ENCODE results near the gene HLA-DRB5. TPM values are rescaled to one million over a fixed set of nuclear protein-coding genes. Genes with fewer than 3 reads are reported as not detected.
"Not testable (repeated sequence)": the region's sequence is repeated elsewhere in the genome, so short reads cannot be mapped to it uniquely, and the experiment has no call there.

Gene HLA-DRB5
- total and polyA plus RNA-seq, 2 donors = 20.0 to 266 TPM

GRCh38 chr6:32562940-32563339 lies 32.9 kb upstream of the HLA-DRB5 start:
- WGBS = 97% methylated on average over 2 of the region's 2 CpGs
- Histone ChIP-seq H3K9me3 (ENCODE audit: control insufficient read depth in 2 of 2, insufficient read depth in 1 of 2, low read length in 1 of 2) (no peaks in the 10 kb centered on the region), H3K36me3 (ENCODE audit: control insufficient read depth in 2 of 2, insufficient read depth in 2 of 2, low read length in 1 of 2) (no peaks in the 10 kb centered on the region), H3K4me3 (ENCODE audit: low read length in 2 of 2) (no peak overlapping the region), H3K4me1 (ENCODE audit: control insufficient read depth in 2 of 2, insufficient read depth in 2 of 2, low read length in 2 of 2) (no peaks in the 10 kb centered on the region), H3K27me3 (ENCODE audit: control insufficient read depth in 2 of 2, insufficient read depth in 1 of 2, low read length in 1 of 2) (no peaks in the 10 kb centered on the region), H3K27ac (ENCODE audit: low read depth in 1 of 2, low read length in 1 of 2) (no peak overlapping the region)
- DNase-seq (ENCODE audit: low read depth in 6 of 9, low spot score in 9 of 9) = no peak

GRCh38 chr6:32559747-32560146 lies 29.7 kb upstream of the HLA-DRB5 start:
- WGBS = 81% methylated on average over 7 of the region's 7 CpGs
- no peak overlapping the region for H3K27ac ChIP-seq (ENCODE audit: low read depth in 1 of 2, low read length in 1 of 2)
- no peak overlapping the region for H3K4me3 ChIP-seq (ENCODE audit: low read length in 2 of 2)
- no peaks in the 10 kb centered on the region for H3K9me3 ChIP-seq (ENCODE audit: control insufficient read depth in 2 of 2, insufficient read depth in 1 of 2, low read length in 1 of 2)
- H3K4me1 ChIP-seq (ENCODE audit: control insufficient read depth in 2 of 2, insufficient read depth in 2 of 2, low read length in 2 of 2) = no peaks in the 10 kb centered on the region
- DNase-seq (ENCODE audit: low read depth in 6 of 9, low spot score in 9 of 9) = no peak
- no peaks in the 10 kb centered on the region for H3K36me3 ChIP-seq (ENCODE audit: control insufficient read depth in 2 of 2, insufficient read depth in 2 of 2, low read length in 1 of 2)
- H3K27me3 ChIP-seq (ENCODE audit: control insufficient read depth in 2 of 2, insufficient read depth in 1 of 2, low read length in 1 of 2) = no peaks in the 10 kb centered on the region

DNA sequence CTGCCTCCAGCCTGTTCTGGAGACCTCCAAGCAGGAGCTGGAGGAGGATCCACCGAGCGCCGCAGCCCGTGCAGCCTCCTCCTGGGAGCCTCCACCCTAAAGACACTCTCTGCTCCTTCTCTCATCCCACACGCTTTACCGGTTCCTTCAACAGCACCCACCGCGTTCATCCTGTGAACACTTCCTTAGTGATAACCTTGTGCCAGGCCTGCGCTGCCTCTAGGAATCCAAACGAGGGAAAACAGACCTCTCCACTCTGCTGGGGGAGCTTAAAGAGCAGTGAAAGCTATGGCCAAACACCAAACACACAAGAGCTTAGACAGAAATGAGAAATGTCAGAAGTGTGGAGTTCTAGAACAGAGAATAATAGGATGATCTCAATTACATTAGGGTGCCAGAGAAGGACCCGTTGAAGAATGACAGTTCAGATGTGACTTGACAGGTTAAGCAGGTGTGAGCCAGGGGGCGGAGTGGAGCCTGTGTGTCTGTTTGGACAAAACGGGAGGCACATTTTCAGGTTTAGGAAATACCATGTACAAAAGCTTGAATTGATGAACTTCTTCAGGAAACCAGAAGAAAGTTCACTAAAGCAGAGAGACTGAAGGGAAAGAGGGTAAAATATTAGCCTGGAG lies 28.5 kb upstream of the HLA-DRB5 start:
- Histone ChIP-seq H3K36me3 (ENCODE audit: control insufficient read depth in 2 of 2, insufficient read depth in 2 of 2, low read length in 1 of 2) (no peaks in the 10 kb centered on the region), H3K27me3 (ENCODE audit: control insufficient read depth in 2 of 2, insufficient read depth in 1 of 2, low read length in 1 of 2) (no peaks in the 10 kb centered on the region), H3K9me3 (ENCODE audit: control insufficient read depth in 2 of 2, insufficient read depth in 1 of 2, low read length in 1 of 2) (no peaks in the 10 kb centered on the region), H3K27ac (ENCODE audit: low read depth in 1 of 2, low read length in 1 of 2) (no peak overlapping the region), H3K4me1 (ENCODE audit: control insufficient read depth in 2 of 2, insufficient read depth in 2 of 2, low read length in 2 of 2) (no peaks in the 10 kb centered on the region), H3K4me3 (ENCODE audit: low read length in 2 of 2) (no peak overlapping the region)
- DNase-seq (ENCODE audit: low read depth in 6 of 9, low spot score in 9 of 9) = no peak
- WGBS = 66% methylated on average over 13 of the region's 13 CpGs

GRCh38 chr6:32554116-32554965 lies 24.3 kb upstream of the HLA-DRB5 start:
- Histone ChIP-seq H3K4me1 (ENCODE audit: control insufficient read depth in 2 of 2, insufficient read depth in 2 of 2, low read length in 2 of 2) (no peaks in the 10 kb centered on the region), H3K4me3 (ENCODE audit: low read length in 2 of 2) (no peak overlapping the region), H3K36me3 (ENCODE audit: control insufficient read depth in 2 of 2, insufficient read depth in 2 of 2, low read length in 1 of 2) (no peaks in the 10 kb centered on the region), H3K27ac (ENCODE audit: low read depth in 1 of 2, low read length in 1 of 2) (no peak overlapping the region), H3K27me3 (ENCODE audit: control insufficient read depth in 2 of 2, insufficient read depth in 1 of 2, low read length in 1 of 2) (no peaks in the 10 kb centered on the region), H3K9me3 (ENCODE audit: control insufficient read depth in 2 of 2, insufficient read depth in 1 of 2, low read length in 1 of 2) (no peaks in the 10 kb centered on the region)
- DNase-seq (ENCODE audit: low read depth in 6 of 9, low spot score in 9 of 9) = no peak
- 47% methylated on average over 9 of the region's 9 CpGs for WGBS

GRCh38 chr6:32553037-32553742 lies 23.1 kb upstream of the HLA-DRB5 start:
- Histone ChIP-seq H3K9me3 (ENCODE audit: control insufficient read depth in 2 of 2, insufficient read depth in 1 of 2, low read length in 1 of 2) (no peaks in the 10 kb centered on the region), H3K4me3 (ENCODE audit: low read length in 2 of 2) (no peak overlapping the region), H3K27ac (ENCODE audit: low read depth in 1 of 2, low read length in 1 of 2) (no peak overlapping the region), H3K4me1 (ENCODE audit: control insufficient read depth in 2 of 2, insufficient read depth in 2 of 2, low read length in 2 of 2) (no peaks in the 10 kb centered on the region), H3K27me3 (ENCODE audit: control insufficient read depth in 2 of 2, insufficient read depth in 1 of 2, low read length in 1 of 2) (no peaks in the 10 kb centered on the region), H3K36me3 (ENCODE audit: control insufficient read depth in 2 of 2, insufficient read depth in 2 of 2, low read length in 1 of 2) (no peaks in the 10 kb centered on the region)
- WGBS = 27% methylated on average over 5 of the region's 5 CpGs
- no peak for DNase-seq (ENCODE audit: low read depth in 6 of 9, low spot score in 9 of 9)

GRCh38 chr6:32551410-32551809 lies 21.3 kb upstream of the HLA-DRB5 start:
- H3K4me1 ChIP-seq (ENCODE audit: control insufficient read depth in 2 of 2, insufficient read depth in 2 of 2, low read length in 2 of 2) = no peaks in the 10 kb centered on the region
- DNase-seq (ENCODE audit: low read depth in 6 of 9, low spot score in 9 of 9) = no peak
- H3K27ac ChIP-seq (ENCODE audit: low read depth in 1 of 2, low read length in 1 of 2) = no peak overlapping the region
- no peaks in the 10 kb centered on the region for H3K9me3 ChIP-seq (ENCODE audit: control insufficient read depth in 2 of 2, insufficient read depth in 1 of 2, low read length in 1 of 2)
- H3K4me3 ChIP-seq (ENCODE audit: low read length in 2 of 2) = no peak overlapping the region
- no peaks in the 10 kb centered on the region for H3K27me3 ChIP-seq (ENCODE audit: control insufficient read depth in 2 of 2, insufficient read depth in 1 of 2, low read length in 1 of 2)
- no peaks in the 10 kb centered on the region for H3K36me3 ChIP-seq (ENCODE audit: control insufficient read depth in 2 of 2, insufficient read depth in 2 of 2, low read length in 1 of 2)
- 47% methylated on average over 5 of the region's 5 CpGs for WGBS

DNA sequence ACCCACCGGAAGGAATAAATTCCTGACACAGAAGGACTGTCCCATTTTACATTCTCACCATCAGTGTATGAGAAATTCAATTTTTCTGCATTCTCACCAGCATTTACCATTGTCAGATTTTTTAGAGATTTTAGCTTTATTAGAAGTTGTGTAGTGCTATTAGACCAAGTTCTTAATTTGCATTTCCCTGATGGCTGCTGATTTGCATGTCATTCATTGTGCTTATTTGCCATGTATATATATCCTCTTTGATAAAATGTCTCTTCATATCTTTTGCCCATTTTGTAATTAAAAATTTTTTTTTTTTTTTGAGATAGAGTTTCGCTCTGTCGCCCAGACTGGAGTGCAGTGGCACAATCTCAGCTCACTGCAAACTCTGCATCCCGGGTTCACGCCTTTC lies 9.8 kb upstream of the HLA-DRB5 start:
- no peaks in the 10 kb centered on the region for H3K27me3 ChIP-seq (ENCODE audit: control insufficient read depth in 2 of 2, insufficient read depth in 1 of 2, low read length in 1 of 2)
- H3K36me3 ChIP-seq (ENCODE audit: control insufficient read depth in 2 of 2, insufficient read depth in 2 of 2, low read length in 1 of 2) = no peaks in the 10 kb centered on the region
- H3K27ac ChIP-seq (ENCODE audit: low read depth in 1 of 2, low read length in 1 of 2) = no peak overlapping the region
- H3K9me3 ChIP-seq (ENCODE audit: control insufficient read depth in 2 of 2, insufficient read depth in 1 of 2, low read length in 1 of 2) = no peaks in the 10 kb centered on the region
- WGBS = 46% methylated on average over 3 of the region's 5 CpGs
- H3K4me3 ChIP-seq (ENCODE audit: low read length in 2 of 2) = no peak overlapping the region
- no peak for DNase-seq (ENCODE audit: low read depth in 6 of 9, low spot score in 9 of 9)
- no peaks in the 10 kb centered on the region for H3K4me1 ChIP-seq (ENCODE audit: control insufficient read depth in 2 of 2, insufficient read depth in 2 of 2, low read length in 2 of 2)

- WGBS = under 1% methylated on average over 3 of the region's 3 CpGs
- not testable (repeated sequence) for H3K9me3 ChIP-seq (ENCODE audit: control insufficient read depth in 2 of 2, insufficient read depth in 1 of 2, low read length in 1 of 2); H3K4me3 ChIP-seq (ENCODE audit: low read length in 2 of 2); DNase-seq (ENCODE audit: low read depth in 6 of 9, low spot score in 9 of 9); H3K27ac ChIP-seq (ENCODE audit: low read depth in 1 of 2, low read length in 1 of 2); H3K27me3 ChIP-seq (ENCODE audit: control insufficient read depth in 2 of 2, insufficient read depth in 1 of 2, low read length in 1 of 2); H3K4me1 ChIP-seq (ENCODE audit: control insufficient read depth in 2 of 2, insufficient read depth in 2 of 2, low read length in 2 of 2); H3K36me3 ChIP-seq (ENCODE audit: control insufficient read depth in 2 of 2, insufficient read depth in 2 of 2, low read length in 1 of 2)
Observed at GRCh38 chr6:32530431-32530793, 325 bp upstream of the HLA-DRB5 start.

All from thymus (tissue), 11 donors.